Measurements from ENCODE around the gene TAS1R1. TPM values are rescaled to one million over a fixed set of nuclear protein-coding genes. Genes with fewer than 3 reads are reported as not detected.

The TAS1R1 gene
- total RNA-seq, 2 experiments from 2014 or later: not detected

DNA sequence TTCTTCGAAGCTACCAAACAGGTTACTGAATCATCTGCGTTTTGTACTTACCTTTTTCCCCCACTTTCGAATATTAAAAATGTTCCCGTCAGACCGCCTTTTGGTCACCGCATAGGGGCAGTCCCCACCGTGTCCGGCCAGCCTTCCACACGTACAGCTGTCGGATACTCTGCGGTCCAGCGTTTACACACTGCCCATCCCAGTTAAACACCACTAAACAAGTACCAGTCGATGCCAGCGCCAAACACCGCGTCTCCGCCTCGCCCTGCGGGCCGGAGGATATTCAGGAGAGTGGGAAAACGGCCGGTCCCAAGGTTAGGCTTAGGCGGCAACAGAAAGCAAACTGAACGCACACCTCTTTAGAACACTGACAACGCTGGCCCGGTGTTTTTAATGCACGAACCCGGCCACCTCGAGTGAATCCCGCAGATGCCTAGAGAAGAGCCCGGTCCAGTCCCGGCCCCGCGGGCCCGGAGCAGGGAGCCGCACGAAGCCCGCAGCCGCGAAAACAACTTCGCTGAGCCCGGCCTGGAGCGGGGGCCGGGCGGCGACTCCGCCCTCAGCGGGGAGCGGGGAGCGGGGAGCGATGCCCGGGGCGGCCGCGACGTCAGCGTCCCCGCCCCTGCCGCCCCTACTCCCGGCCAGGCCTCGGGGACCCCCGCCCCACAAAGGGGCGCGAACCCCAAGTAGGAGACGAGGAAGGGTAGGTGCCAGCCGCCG is 57.7 kb downstream of the TAS1R1 start:
- TF ChIP-seq, protein P1, sequence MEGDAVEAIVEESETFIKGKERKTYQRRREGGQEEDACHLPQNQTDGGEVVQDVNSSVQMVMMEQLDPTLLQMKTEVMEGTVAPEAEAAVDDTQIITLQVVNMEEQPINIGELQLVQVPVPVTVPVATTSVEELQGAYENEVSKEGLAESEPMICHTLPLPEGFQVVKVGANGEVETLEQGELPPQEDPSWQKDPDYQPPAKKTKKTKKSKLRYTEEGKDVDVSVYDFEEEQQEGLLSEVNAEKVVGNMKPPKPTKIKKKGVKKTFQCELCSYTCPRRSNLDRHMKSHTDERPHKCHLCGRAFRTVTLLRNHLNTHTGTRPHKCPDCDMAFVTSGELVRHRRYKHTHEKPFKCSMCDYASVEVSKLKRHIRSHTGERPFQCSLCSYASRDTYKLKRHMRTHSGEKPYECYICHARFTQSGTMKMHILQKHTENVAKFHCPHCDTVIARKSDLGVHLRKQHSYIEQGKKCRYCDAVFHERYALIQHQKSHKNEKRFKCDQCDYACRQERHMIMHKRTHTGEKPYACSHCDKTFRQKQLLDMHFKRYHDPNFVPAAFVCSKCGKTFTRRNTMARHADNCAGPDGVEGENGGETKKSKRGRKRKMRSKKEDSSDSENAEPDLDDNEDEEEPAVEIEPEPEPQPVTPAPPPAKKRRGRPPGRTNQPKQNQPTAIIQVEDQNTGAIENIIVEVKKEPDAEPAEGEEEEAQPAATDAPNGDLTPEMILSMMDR (IDR thresholded peaks at IDR 0.05): no peak
- POLR2A ChIA-PET: interaction anchor here (1.0 to 3.4 kb wide), 5 partner anchors 11 to 219 kb away, joined by 3 to 46 read pairs (median 5); partner anchors contain the start of genes ACOT7, KLHL21, NOL9 and TAS1R1
- H3K4me1 Mint-ChIP-seq (ENCODE audit: low read depth): peaks cover 14% of the 10 kb centered on the region
- CTCF ChIA-PET: interaction anchor here (0.9 to 1.1 kb wide), 2 partner anchors 9 to 34 kb away, joined by 3 to 5 read pairs; no protein-coding TSS in a partner anchor
- ATAC-seq (peak; percentile 33), DNase-seq (peak; percentile 47)
- intact Hi-C loops (cut with micrococcal nuclease): loop anchor here (1.0 kb wide), 1 partner anchor 10 kb away; no protein-coding TSS in a partner anchor
- peak overlapping the region; percentile 85 for H3K4me3 Mint-ChIP-seq
- no peaks in the 10 kb centered on the region for H3K9me3 Mint-ChIP-seq
- H3K27me3 Mint-ChIP-seq: no peaks in the 10 kb centered on the region
- peaks cover 5% of the 10 kb centered on the region for H3K36me3 Mint-ChIP-seq (ENCODE audit: low read depth)
- peak overlapping the region; percentile 83 for H3K27ac Mint-ChIP-seq

DNA sequence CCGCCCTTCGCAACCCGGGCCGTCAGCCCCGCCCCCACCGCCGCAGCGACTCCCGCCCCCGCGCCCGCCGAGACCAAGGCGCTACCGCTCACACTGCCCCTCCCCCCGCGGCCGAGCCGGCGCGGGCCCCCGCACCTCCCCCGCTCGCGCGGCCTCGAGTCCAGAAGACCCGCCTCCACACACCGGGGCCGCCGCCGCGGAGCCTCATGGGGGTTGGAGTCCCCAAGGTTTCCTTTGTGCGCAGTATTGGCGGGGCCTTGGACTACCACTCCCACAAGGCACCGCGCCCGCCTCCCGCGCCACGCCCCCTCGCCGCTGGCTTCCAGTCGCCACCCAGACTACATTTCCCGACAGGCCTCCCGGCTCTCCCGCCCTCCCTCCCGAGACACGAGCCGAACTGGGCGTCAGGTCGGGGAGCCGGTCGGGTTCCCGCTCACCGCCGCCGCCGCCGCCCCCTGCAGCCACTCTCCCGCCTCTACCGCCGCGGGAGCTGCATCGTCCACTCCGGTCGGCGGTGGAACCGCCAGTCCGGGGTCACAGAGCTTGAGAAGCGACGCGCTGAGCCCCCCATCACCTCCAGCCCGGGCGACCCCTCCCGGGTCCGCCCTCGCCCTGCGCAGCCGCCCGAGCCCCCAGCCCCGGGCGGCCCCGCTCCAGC is 58.4 kb downstream of the TAS1R1 start, which contains the start of gene PHF13:
TSS of gene PHF13 (plus strand) at position 371 of the 658 bp plus-strand sequence. CDS start 336 bp downstream, outside the sequence.
- Mint-ChIP-seq H3K9me3 (no peaks in the 10 kb centered on the region), H3K36me3 (ENCODE audit: low read depth) (peaks cover 6% of the 10 kb centered on the region), H3K27me3 (no peaks in the 10 kb centered on the region), H3K4me1 (ENCODE audit: low read depth) (peaks cover 14% of the 10 kb centered on the region), H3K27ac (peak within 1 kb of the TSS; percentile 83), H3K4me3 (peak within 1 kb of the TSS; percentile 85)
- ATAC-seq (peak; percentile 96), DNase-seq (peak; percentile 100)
- TF ChIP-seq, protein P1 (IDR thresholded peaks at IDR 0.05): no peak
- ChIA-PET POLR2A (interaction anchor here (1.0 to 3.4 kb wide), 4 partner anchors 11 to 220 kb away, joined by 3 to 46 read pairs (median 5); partner anchors contain the start of genes ACOT7, KLHL21 and THAP3), CTCF (no interaction called here)
- intact Hi-C loops (cut with micrococcal nuclease): loop anchor here (1.0 kb wide), 1 partner anchor 10 kb away; no protein-coding TSS in a partner anchor

DNA sequence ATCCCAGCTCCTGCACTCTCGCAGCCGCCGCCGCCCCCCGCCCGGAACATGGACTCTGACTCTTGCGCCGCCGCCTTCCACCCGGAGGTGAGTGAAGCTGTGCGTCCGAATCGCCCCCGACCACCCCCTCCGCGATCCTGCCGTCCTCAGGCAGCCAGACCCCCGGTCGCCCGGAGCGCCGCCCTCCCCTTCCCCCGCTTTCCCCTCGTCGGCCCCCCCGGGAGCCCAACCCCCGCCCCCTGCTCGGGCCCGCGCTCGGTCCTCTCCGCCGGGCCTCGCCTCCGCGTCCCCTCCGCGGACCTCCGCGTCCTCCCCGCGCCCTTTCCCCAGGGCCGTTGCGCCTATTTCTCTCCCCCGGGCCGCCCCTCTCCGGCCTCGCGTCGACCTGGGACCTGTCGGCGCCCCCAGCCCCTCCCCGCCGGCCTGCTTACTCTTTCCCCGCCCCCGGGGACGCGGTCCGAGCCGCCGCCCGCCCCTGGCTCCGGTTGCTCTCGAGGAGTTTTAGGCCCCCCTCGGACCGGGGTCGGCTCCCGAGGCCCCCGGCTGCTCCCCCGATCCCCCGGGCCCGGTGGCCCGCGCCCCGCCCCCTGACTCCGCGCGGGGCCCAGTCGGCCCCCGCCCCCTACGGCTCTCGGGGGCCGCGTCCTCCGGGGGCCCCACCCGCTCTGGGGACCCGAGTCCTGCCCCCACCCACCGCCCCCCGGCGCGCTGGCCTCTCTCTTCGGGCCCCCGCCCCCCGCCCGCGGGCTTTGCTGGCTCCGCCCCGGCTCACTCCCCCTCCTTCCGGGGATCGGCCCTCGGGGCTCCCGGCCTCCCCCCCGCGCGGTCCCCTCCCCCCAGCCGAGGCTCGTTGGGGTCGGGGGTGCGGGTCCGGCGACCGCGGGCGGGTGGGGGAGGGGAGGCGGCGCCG is 59.2 kb downstream of the TAS1R1 start:
- intact Hi-C loops (cut with micrococcal nuclease): no loop called here
- peaks cover 14% of the 10 kb centered on the region for H3K4me1 Mint-ChIP-seq (ENCODE audit: low read depth)
- DNase-seq: peak; percentile 73
- peak overlapping the region; percentile 70 for H3K27ac Mint-ChIP-seq
- no peaks in the 10 kb centered on the region for H3K27me3 Mint-ChIP-seq
- H3K9me3 Mint-ChIP-seq: no peaks in the 10 kb centered on the region
- peak; percentile 12 for ATAC-seq
- TF ChIP-seq, protein P1 (IDR thresholded peaks at IDR 0.05): no peak
- ChIA-PET POLR2A (interaction anchor here (1.0 to 3.4 kb wide), 4 partner anchors 10 to 221 kb away, joined by 3 to 46 read pairs (median 5); partner anchors contain the start of genes ACOT7, KLHL21 and THAP3), CTCF (no interaction called here)
- peaks cover 11% of the 10 kb centered on the region for H3K36me3 Mint-ChIP-seq (ENCODE audit: low read depth)
- peak overlapping the region; percentile 70 for H3K4me3 Mint-ChIP-seq

DNA sequence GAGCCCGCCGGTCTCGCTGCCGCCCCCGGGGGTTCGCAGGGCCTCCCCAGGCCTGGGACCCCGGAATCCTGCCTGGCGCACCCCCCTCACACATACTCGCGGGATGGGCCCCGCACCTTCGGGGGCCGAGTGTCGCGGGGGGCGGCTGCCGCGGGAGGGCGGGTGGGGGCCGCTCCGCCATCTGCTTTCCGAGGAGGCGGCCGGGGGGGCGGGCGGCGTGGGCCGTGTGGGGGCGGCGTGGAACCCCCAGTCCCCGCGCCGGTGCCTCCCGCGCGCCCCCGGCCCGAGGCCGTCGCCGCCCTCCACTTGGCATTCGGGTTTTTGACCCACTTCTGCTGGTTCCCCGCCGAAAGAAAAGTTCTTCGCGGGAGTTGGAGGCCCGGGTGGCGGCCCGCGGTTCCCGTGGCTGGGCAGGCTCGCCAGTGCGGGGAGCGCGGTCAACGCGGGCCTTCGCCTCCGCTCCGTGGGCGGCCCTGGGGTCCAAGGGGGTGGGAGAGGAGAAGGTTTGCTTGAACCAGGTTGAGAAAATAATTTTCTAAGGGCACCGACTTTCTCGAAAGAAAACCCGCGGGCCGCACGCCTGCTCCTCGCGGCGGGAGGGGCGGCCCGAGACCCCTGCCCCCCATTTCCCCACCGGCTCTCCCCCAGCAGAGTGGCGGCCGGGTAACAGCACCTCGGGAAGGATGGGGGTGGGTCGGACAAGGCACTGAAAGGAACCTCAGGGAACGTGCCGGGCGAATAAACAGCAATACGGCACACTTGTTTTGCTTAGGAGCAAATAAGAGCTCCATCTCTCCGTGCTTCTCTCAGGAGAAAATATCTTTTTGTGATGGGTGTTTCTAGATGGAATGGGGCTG is 60.0 kb downstream of the TAS1R1 start:
- H3K9me3 Mint-ChIP-seq: no peaks in the 10 kb centered on the region
- DNase-seq: no peak
- CTCF ChIA-PET: interaction anchor here (1.9 kb wide), 1 partner anchor 10 kb away, joined by 5 read pairs; no protein-coding TSS in a partner anchor
- H3K27me3 Mint-ChIP-seq: no peaks in the 10 kb centered on the region
- H3K36me3 Mint-ChIP-seq (ENCODE audit: low read depth): peaks cover 13% of the 10 kb centered on the region
- TF ChIP-seq, protein P1 (IDR thresholded peaks at IDR 0.05): no peak
- POLR2A ChIA-PET: interaction anchor here (0.5 to 3.4 kb wide), 5 partner anchors 8 to 75 kb away, joined by 3 to 46 read pairs (median 3); partner anchors contain the start of gene KLHL21
- intact Hi-C loops (cut with micrococcal nuclease): no loop called here
- peak overlapping the region; percentile 72 for H3K4me3 Mint-ChIP-seq
- H3K27ac Mint-ChIP-seq: no peak overlapping the region
- no peak for ATAC-seq
- H3K4me1 Mint-ChIP-seq (ENCODE audit: low read depth): peaks cover 14% of the 10 kb centered on the region

Data from activated CD8-positive, alpha-beta T cell treated with anti-CD3 and anti-CD28 coated beads for 36 hours (primary cell).